NT2/D1 (cell line): Measurements from ENCODE around the gene HOXD10.
A peak's percentile ranks its signal among the peaks of the same experiment; 100 is the strongest.

Source experiments
- DNase-seq: peaks from one replicate; pipeline ENCODE4 v3.0.0-alpha.2; 2011; ENCODE audit warnings: low read depth, low spot score
- H3K27me3 ChIP-seq: 2 replicates; pipeline ENCODE4 v1.6.0; 2011; ENCODE audit warnings: mild to moderate bottlenecking; ENCODE audit not compliant: insufficient read length, insufficient read depth
- H3K36me3 ChIP-seq: 2 replicates; pipeline ENCODE4 v1.6.1; 2011; ENCODE audit warnings: mild to moderate bottlenecking, low read length, mixed read lengths; ENCODE audit not compliant: insufficient read depth, insufficient read length
- H3K4me1 ChIP-seq: 2 replicates; pipeline ENCODE4 v1.5.1; 2011; ENCODE audit not compliant: insufficient read depth, insufficient read length
- H3K4me3 ChIP-seq: 2 replicates; pipeline ENCODE4 v1.5.1; 2011; ENCODE audit warnings: low read depth; ENCODE audit not compliant: insufficient read length
- H3K9ac ChIP-seq: 2 replicates; pipeline ENCODE4 v1.6.0; 2011; ENCODE audit warnings: low read depth; ENCODE audit not compliant: insufficient read length
- H3K9me3 ChIP-seq: 2 replicates; pipeline ENCODE4 v1.5.1; 2011; ENCODE audit warnings: mild to moderate bottlenecking, low read length; ENCODE audit not compliant: insufficient read depth
- SUZ12 ChIP-seq: IDR thresholded peaks from 2 replicates; pipeline ENCODE4 v1.6.1; 2011; ENCODE audit not compliant: insufficient read length, insufficient read depth; ENCODE audit errors: extremely low read depth
- YY1 ChIP-seq: IDR thresholded peaks from 2 replicates; pipeline ENCODE4 v1.6.1; 2011; ENCODE audit not compliant: insufficient read length, insufficient read depth
- ZNF274 ChIP-seq: IDR thresholded peaks from 2 replicates; pipeline ENCODE4 v1.6.1; 2011; ENCODE audit warnings: mild to moderate bottlenecking, low read depth, low read length

The HOXD10 gene

DNA sequence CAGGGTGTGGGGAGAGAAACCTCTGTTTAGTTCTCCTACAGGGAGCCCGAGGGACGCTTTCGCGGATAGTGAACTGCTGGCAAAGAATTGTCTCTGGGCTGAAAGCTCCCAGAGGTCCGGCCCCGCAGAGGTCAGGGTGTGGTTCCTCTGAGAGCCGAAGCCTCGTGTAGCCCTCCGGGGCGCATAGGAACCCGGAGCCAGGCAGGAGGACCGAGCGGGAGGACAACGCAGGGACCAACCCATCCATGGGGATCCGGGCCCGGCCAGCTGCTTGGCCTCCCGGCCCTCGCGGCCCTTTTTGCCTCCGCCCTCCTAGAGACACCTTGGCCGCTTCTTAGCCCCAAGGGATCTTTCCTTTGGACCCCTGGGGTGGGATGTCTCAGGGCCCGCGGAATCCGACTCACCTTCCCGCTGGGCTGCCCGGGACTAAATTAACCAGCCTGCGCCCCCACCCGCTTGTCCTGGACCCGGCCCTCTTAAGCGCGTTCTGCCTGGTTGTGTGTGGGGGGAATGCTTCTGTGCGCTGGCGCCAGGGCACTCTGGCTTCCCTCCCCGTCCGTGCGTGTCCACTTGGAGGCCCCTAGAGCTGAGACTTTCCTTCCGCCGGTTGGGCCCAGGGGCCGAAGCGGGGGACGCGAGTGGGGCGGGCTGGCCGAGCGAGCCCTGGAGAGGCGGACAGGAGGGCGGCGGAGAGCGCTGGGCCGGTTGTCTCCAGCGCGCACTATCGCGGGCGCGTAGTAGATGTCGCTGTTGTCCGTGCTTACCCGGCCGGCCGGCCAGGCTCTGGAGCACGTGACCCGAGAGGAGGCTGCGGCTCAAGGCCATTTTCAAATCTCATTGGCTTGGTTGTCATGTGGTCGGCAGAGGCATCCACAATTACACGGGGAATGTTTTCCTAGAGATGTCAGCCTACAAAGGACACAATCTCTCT lies at the start of gene HOXD10:
HOXD10 (plus strand) TSS at position 896 of the 931 bp plus-strand sequence. CDS start 56 bp downstream, outside the sequence.
- Histone ChIP-seq H3K9ac (no peak within 1 kb of the TSS), H3K9me3 (peaks cover 10% of the 10 kb centered on the region; the same call in 1 of the 2 replicates), H3K36me3 (peaks cover 15% of the 10 kb centered on the region), H3K4me1 (peaks cover 2% of the 10 kb centered on the region), H3K4me3 (peak within 1 kb of the TSS; percentile 15), H3K27me3 (peaks cover 99% of the 10 kb centered on the region)
- no peak for TF ChIP-seq YY1
- TF ChIP-seq ZNF274 = no peak
- no peak for TF ChIP-seq SUZ12
- DNase-seq = no peak

DNA sequence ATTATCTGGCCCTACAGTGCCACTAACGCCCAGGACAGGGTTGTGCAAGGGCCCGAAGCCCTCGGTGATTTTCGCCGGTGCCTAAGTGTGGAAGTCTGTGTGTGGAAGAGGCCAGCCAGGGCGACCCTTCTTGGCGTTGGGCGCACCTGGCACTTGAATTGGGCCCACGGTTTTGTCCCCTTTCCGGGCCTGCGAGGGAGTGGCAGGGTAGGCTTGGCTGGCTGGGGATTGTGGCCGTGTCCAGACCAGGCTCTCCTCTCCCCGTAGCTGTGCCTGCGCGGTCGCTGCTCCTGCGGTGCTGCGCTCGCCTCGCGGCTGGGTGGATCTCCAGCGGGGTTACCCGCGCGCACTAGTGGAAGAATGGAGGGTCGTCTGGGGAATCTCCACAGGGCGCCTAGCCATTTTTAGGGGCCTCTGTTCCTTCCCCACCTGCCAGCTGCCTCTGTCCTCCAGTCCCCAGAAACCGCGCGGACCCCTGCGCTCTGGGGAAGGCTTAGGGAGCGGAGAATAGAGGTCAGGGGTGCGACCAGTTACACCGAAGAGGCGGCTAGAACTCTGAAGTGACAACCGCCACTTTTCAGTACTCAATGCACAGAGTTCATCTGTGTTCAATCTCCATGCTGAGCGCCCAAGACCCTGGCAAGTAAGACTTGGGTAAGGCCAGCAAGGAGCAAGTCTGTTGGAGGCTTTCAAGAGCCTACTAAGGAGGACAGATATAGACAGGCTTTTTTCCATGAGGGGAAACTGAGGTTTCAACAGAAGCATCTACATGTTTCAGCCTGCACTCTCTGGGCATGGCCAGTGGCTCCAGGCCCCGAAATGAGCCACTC lies 48.8 kb upstream of the HOXD10 start:
- Histone ChIP-seq H3K27me3 (no peaks in the 10 kb centered on the region), H3K4me3 (no peak overlapping the region)
- DNase-seq = no peak

DNA sequence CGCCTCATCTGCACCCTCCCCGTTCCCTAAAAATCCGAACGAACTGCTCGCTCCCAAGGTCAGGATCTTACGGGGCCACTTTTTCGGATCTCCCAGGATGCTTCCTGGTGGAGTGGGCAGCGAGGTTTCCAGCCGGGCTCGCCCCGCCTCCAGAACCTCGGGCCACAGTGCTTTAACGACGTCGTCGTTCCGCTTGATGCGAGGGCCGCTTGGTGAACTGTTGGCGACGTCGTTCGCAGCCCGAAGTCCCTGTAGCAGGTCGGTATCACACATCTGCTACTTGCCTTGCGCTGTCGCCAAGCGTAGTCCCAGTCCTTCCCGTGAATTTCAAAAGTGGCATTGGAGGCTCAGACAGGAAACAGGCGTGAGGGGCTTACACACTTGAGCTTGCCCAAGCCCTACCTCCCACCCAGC lies 48.2 kb upstream of the HOXD10 start:
- DNase-seq = no peak
- no peak overlapping the region for H3K4me3 ChIP-seq
- H3K4me1 ChIP-seq = no peaks in the 10 kb centered on the region
- H3K9ac ChIP-seq = no peak overlapping the region
- no peaks in the 10 kb centered on the region for H3K36me3 ChIP-seq
- no peaks in the 10 kb centered on the region for H3K27me3 ChIP-seq
- TF ChIP-seq YY1 (no peak), ZNF274 (no peak), SUZ12 (no peak)
- H3K9me3 ChIP-seq = peaks cover 28% of the 10 kb centered on the region; the same call in 1 of the 2 replicates

More for the DNA sequence above, 48.8 kb upstream of the HOXD10 start:
- no peaks in the 10 kb centered on the region for H3K4me1 ChIP-seq
- peaks cover 28% of the 10 kb centered on the region; the same call in 1 of the 2 replicates for H3K9me3 ChIP-seq
- H3K9ac ChIP-seq = no peak overlapping the region
- TF ChIP-seq SUZ12 (no peak), ZNF274 (no peak), YY1 (no peak)
- no peaks in the 10 kb centered on the region for H3K36me3 ChIP-seq

DNA sequence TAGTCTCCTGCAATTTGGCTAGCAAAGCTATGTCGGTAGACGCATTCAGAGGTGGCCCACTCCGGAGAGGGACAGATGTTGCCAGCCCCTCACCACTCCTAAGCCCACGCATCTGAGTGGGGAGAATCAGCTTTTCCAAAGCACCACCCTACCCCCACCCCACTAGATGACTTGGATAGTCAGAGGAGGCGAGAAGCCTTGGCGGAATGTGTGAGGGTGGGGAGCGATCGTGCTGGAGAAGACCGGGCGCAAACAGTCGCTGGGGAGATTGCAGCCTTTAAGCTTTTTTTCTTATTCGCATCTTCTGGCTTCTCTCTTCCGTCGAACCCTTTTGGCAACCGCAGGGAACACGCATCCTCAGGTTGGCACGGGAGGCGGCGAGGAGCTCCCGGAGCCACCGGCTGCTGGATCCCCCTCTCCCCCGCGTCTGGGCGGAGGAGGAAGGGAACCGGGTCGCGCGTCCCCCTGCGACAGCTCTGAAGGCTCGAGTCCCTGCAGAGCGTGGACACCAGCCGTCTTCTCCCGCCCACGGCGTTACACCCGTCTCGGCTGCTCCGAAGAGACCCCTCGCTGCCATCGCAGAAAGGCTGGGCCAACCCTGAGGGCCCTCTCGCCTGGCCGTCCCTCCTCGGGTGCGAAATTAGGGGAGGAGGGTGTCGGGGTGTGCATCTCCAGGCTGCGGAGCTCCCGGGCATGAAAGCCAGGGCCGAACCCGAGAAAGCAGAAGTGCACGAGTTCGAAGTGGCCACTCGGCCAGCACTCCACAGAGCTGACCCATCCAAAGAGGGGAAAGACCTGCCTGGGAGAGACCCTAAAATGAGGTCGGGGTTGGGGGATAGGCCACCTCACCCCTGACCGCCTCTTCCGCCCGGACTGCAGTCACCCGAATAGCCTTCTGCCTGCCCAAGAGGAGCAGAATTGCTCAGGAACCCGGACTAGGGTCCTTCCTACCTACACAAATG lies 45.0 kb upstream of the HOXD10 start:
- DNase-seq = no peak
- no peak for TF ChIP-seq YY1
- no peak for TF ChIP-seq ZNF274
- Histone ChIP-seq H3K27me3 (no peaks in the 10 kb centered on the region), H3K9ac (no peak overlapping the region), H3K4me1 (no peaks in the 10 kb centered on the region), H3K9me3 (peaks cover 28% of the 10 kb centered on the region; the same call in 1 of the 2 replicates), H3K4me3 (no peak overlapping the region), H3K36me3 (no peaks in the 10 kb centered on the region)

DNA sequence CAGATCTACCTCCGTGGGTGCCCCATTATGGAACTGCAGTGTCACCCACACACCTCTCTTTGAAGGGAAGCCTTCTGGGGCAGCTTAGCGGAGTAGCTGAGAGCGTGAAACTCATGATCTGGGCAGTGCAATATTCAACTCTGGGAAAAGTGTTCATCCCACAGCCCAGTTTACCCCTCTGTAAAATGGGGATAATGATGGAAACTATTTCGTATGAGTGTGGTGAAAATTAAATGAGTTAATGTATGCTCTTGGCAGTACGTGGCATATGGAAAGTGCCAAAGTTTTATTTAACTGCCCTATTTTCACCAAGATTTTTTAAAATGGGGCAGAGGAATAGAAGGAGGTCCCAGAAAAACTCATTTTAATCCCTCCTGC lies 44.3 kb upstream of the HOXD10 start:
- no peak overlapping the region for H3K9ac ChIP-seq
- H3K4me1 ChIP-seq = no peaks in the 10 kb centered on the region
- no peaks in the 10 kb centered on the region for H3K27me3 ChIP-seq
- peaks cover 23% of the 10 kb centered on the region; the same call in 1 of the 2 replicates for H3K9me3 ChIP-seq
- H3K4me3 ChIP-seq = no peak overlapping the region
- no peaks in the 10 kb centered on the region for H3K36me3 ChIP-seq
- no peak for DNase-seq
- TF ChIP-seq ZNF274 = no peak
- no peak for TF ChIP-seq YY1
- TF ChIP-seq SUZ12 = no peak

DNA sequence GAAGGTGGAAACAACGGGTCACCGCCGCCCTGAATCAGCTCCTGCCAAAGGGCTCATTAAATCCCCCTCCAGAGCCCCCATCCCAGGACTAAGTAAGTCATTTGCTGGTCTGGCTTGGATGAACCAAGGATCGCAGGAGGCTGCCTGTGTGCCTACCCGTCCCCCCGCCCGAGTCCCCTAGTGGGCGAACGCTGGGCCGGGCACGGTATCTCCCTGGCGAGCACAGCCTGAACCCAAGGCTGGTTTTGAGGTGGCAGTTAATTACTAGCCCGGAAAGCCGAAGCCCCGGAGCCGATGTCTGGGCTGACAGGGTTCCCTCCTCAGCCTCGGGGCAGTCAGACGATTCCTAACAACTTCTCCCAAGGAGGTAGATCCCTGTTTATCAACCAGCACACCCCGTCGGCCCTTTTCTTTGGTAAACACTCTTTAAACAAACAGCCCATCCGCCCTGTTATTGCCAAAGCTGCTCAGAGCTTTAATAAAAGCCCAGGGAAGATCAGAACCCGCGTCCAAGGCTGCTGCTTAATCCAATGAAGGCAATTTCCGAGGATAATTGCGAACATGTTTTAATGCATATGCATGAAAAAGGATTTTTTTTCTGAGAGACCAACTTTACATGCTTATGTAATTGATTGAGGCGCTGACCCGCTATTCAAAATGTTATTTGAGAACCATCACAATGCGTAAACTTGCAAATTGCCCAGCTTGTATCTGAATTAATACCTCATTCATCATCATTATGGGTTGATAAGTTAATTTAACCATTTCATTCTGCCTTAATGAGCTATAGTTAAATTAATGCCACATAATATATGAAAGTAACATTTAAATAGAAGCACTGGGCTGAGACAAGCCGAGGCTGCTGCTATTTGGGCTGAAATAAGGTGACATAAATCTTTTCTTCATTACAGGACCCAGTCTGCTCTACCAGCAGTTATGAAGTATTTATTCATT lies 43.4 kb upstream of the HOXD10 start:
- H3K4me1 ChIP-seq = no peaks in the 10 kb centered on the region
- TF ChIP-seq SUZ12 = no peak
- no peak for TF ChIP-seq YY1
- TF ChIP-seq ZNF274 = no peak
- no peak overlapping the region for H3K4me3 ChIP-seq
- no peak for DNase-seq
- H3K9ac ChIP-seq = no peak overlapping the region
- H3K9me3 ChIP-seq = peaks cover 16% of the 10 kb centered on the region
- H3K27me3 ChIP-seq = no peaks in the 10 kb centered on the region
- no peaks in the 10 kb centered on the region for H3K36me3 ChIP-seq
